SK-N-SH (cell line): Measurements from ENCODE around the gene ALX1. TPM values are rescaled to one million over a fixed set of nuclear protein-coding genes. Genes with fewer than 3 reads are reported as not detected.

Source experiments
- CTCF ChIA-PET: fragments of 300-600, 350-600 bp; formaldehyde crosslinking; extraction: SDS; loops from one replicate; lab custom pipeline; 2021; lab: Yijun Ruan, JAX
- POLR2A ChIA-PET: fragments of 350-600 bp; sonication (Branson Sonifier 250); formaldehyde crosslinking; extraction: SDS; loops from one replicate; lab custom pipeline; 2020; ENCODE audit warnings: antibody characterized with exemption, inconsistent platforms; lab: Yijun Ruan, JAX
- DNase-seq: peaks from one replicate; pipeline ENCODE4 v3.0.0; 2012
- H2AFZ ChIP-seq: fragments of 200-600 bp; sonication (generic); 2 replicates; pipeline ENCODE4 v1.8.1; 2016; ENCODE audit warnings: antibody characterized with exemption, mild to moderate bottlenecking, low read depth
- H3F3A ChIP-seq: fragments of 200-600 bp; sonication (generic); replicated peaks from 2 replicates; pipeline ENCODE3; 2016; ENCODE audit warnings: antibody characterized with exemption, mild to moderate bottlenecking; ENCODE audit not compliant: insufficient read depth
- H3K27ac ChIP-seq, 2 experiments: fragments of 200-500 bp in 1 of 2; fragments of 200-600 bp in 1 of 2; sonication (Bioruptor generic) in 1 of 2; sonication (generic), shearing (Covaris generic) in 1 of 2; 2 replicates each; pipeline versions ENCODE4 v1.5.1 to v1.6.1; 2014 to 2016; ENCODE audit warnings: low read depth in 2 of 2, inconsistent platforms in 1 of 2, low read length in 1 of 2, mild to moderate bottlenecking in 1 of 2, mixed read lengths in 1 of 2
- H3K27me3 ChIP-seq: fragments of 200-600 bp; sonication (generic), shearing (Covaris generic); 2 replicates; pipeline ENCODE4 v1.6.1; 2016; ENCODE audit warnings: mixed run types; ENCODE audit not compliant: insufficient read depth
- H3K36me3 ChIP-seq, 2 experiments: fragments of 200-500 bp in 1 of 2; fragments of 200-600 bp in 1 of 2; sonication (Bioruptor generic) in 1 of 2; sonication (generic) in 1 of 2; replicated peaks in 1 of 2; 2 replicates each; pipeline versions ENCODE3 to v1.5.1; 2014 to 2016; ENCODE audit warnings: low read length in 1 of 2, mild to moderate bottlenecking in 1 of 2; ENCODE audit not compliant: insufficient read depth in 2 of 2, control insufficient read depth in 1 of 2
- H3K4me1 ChIP-seq, 2 experiments: fragments of 200-500 bp in 1 of 2; fragments of 200-600 bp in 1 of 2; sonication (Bioruptor generic) in 1 of 2; sonication (generic), shearing (Covaris generic) in 1 of 2; 2 replicates each; pipeline versions ENCODE4 v1.5.1 to v1.6.1; 2014 to 2016; ENCODE audit warnings: low read depth in 1 of 2, low read length in 1 of 2, mixed run types in 1 of 2; ENCODE audit not compliant: insufficient read depth in 2 of 2, control insufficient read depth in 1 of 2
- H3K4me2 ChIP-seq: fragments of 200-600 bp; sonication (generic), shearing (Covaris generic); 2 replicates; pipeline ENCODE4 v1.6.1; 2017; ENCODE audit warnings: mixed run types
- H3K4me3 ChIP-seq, 2 experiments: fragments of 200-500 bp in 1 of 2; fragments of 200-600 bp in 1 of 2; sonication (Bioruptor generic) in 1 of 2; sonication (generic), shearing (Covaris generic) in 1 of 2; 2 replicates each; pipeline versions ENCODE4 v1.5.1 to v1.8.1; 2014 to 2016; ENCODE audit warnings: low read depth in 2 of 2, inconsistent platforms in 1 of 2, low read length in 1 of 2, mild to moderate bottlenecking in 1 of 2, mixed read lengths in 1 of 2, moderate library complexity in 1 of 2
- H3K79me2 ChIP-seq: fragments of 200-600 bp; sonication (generic); 2 replicates; pipeline ENCODE4 v1.8.1; 2017; ENCODE audit warnings: mild to moderate bottlenecking; ENCODE audit not compliant: insufficient read depth
- H3K9ac ChIP-seq: fragments of 200-600 bp; sonication (generic); 2 replicates; pipeline ENCODE4 v1.6.1; 2017; ENCODE audit warnings: mixed run types
- H3K9me2 ChIP-seq: fragments of 200-600 bp; sonication (generic); 2 replicates; pipeline ENCODE4 v1.6.1; 2017; ENCODE audit warnings: mixed run types
- H3K9me3 ChIP-seq: fragments of 200-600 bp; sonication (generic); 2 replicates; pipeline ENCODE4 v1.6.1; 2017; ENCODE audit warnings: mixed run types, mild to moderate bottlenecking, moderate library complexity
- H4K20me1 ChIP-seq: fragments of 200-600 bp; sonication (generic); 2 replicates; pipeline ENCODE4 v1.6.1; 2017; ENCODE audit warnings: mild to moderate bottlenecking, mixed run types; ENCODE audit not compliant: insufficient read depth
- CHD2 ChIP-seq: fragments of 150-350 bp; IDR thresholded peaks from 2 replicates; pipeline ENCODE4 v1.6.1; 2018; ENCODE audit warnings: low read length; ENCODE audit not compliant: partially characterized antibody
- EP300 ChIP-seq, 2 experiments: IDR thresholded peaks; 2 replicates each; pipeline versions ENCODE4 v1.4.0 to v1.6.1; 2012; ENCODE audit warnings: borderline replicate concordance in 1 of 2, low read depth in 1 of 2, low read length in 1 of 2
- EZH2phosphoT487 ChIP-seq: fragments of 200-600 bp; sonication (generic); IDR thresholded peaks from 2 replicates; pipeline ENCODE4 v1.6.1; 2017; ENCODE audit warnings: low read depth, mixed run types, mild to moderate bottlenecking, antibody characterized with exemption, moderate library complexity, borderline replicate concordance
- FOSL2 ChIP-seq: IDR thresholded peaks from 2 replicates; pipeline ENCODE4 v1.4.0; 2012; ENCODE audit warnings: low read depth, mild to moderate bottlenecking, moderate library complexity, borderline replicate concordance
- FOXJ3 ChIP-seq: sonication (generic); formaldehyde crosslinking; IDR thresholded peaks from 2 replicates; pipeline ENCODE4 v1.5.1; 2020; ENCODE audit warnings: mild to moderate bottlenecking, missing genetic modification reagents
- FOXM1 ChIP-seq: IDR thresholded peaks from 2 replicates; pipeline ENCODE4 v1.4.0; 2012; ENCODE audit warnings: low read depth, mild to moderate bottlenecking
- GABPA ChIP-seq: IDR thresholded peaks from 2 replicates; pipeline ENCODE4 v1.4.0; 2012; ENCODE audit warnings: low read depth, mild to moderate bottlenecking
- GATA2 ChIP-seq: sonication (generic); formaldehyde crosslinking; IDR thresholded peaks from 2 replicates; pipeline ENCODE4 v1.5.0; 2020; ENCODE audit warnings: mild to moderate bottlenecking, missing genetic modification reagents
- MAX ChIP-seq: IDR thresholded peaks from 2 replicates; pipeline ENCODE4 v1.4.0; 2012; ENCODE audit warnings: low read depth
- NFIC ChIP-seq: IDR thresholded peaks from 2 replicates; pipeline ENCODE4 v1.4.0; 2012; ENCODE audit warnings: borderline replicate concordance
- NRF1 ChIP-seq: IDR thresholded peaks from 2 replicates; pipeline ENCODE4 v1.6.1; 2012; ENCODE audit warnings: low read depth, mild to moderate bottlenecking, low read length
- PBX3 ChIP-seq: IDR thresholded peaks from 2 replicates; pipeline ENCODE4; 2012
- POLR2AphosphoS5 ChIP-seq: IDR thresholded peaks from 2 replicates; pipeline ENCODE4 v1.6.1; 2012; ENCODE audit warnings: low read depth, low read length
- RAD21 ChIP-seq: IDR thresholded peaks from 2 replicates; pipeline ENCODE4 v1.6.1; 2012; ENCODE audit warnings: mild to moderate bottlenecking, low read length
- REST ChIP-seq: IDR thresholded peaks from 2 replicates; pipeline ENCODE4 v1.6.1; 2012; ENCODE audit warnings: mild to moderate bottlenecking, low read depth, low read length, moderate library complexity
- RXRA ChIP-seq: IDR thresholded peaks from 2 replicates; pipeline ENCODE4 v1.4.0; 2012; ENCODE audit warnings: low read depth, mild to moderate bottlenecking, borderline replicate concordance
- TEAD4 ChIP-seq: IDR thresholded peaks from 2 replicates; pipeline ENCODE4 v1.4.0; 2012; ENCODE audit warnings: mild to moderate bottlenecking, borderline replicate concordance; ENCODE audit not compliant: insufficient read depth
- USF2 ChIP-seq: fragments of 150-350 bp; IDR thresholded peaks from 2 replicates; pipeline ENCODE4 v1.6.1; 2017; ENCODE audit warnings: antibody characterized with exemption, low read length, low read depth, borderline replicate concordance
- WGBS: methylation state at CpG from one replicate; pipeline ENCODE4 v1.1.6; 2017; ENCODE audit warnings: low lambda C conversion rate; 5-methylcytosine and 5-hydroxymethylcytosine counted together
- polyA plus RNA-seq, 3 experiments: library from polyadenylated mRNA; depleted of rRNA; stranded (reverse); fragments of >200 nt; gene quantifications; 2 replicates each; pipeline ENCODE4 v1.2.3, GENCODE V29; 2012
- TF ChIP-seq, protein P1 (sequence below): IDR thresholded peaks from 2 replicates; pipeline ENCODE4 v1.4.0; 2012; ENCODE audit warnings: low read depth, borderline replicate concordance
- TF ChIP-seq, protein P2 (sequence below): fragments of 150-350 bp; IDR thresholded peaks from 2 replicates; pipeline ENCODE4 v1.6.1; 2016; ENCODE audit warnings: mild to moderate bottlenecking, low read depth, low read length

Gene ALX1
- polyA plus RNA-seq, 1 of the 3 experiments (the other 2 are of a cell fraction) = not detected

DNA sequence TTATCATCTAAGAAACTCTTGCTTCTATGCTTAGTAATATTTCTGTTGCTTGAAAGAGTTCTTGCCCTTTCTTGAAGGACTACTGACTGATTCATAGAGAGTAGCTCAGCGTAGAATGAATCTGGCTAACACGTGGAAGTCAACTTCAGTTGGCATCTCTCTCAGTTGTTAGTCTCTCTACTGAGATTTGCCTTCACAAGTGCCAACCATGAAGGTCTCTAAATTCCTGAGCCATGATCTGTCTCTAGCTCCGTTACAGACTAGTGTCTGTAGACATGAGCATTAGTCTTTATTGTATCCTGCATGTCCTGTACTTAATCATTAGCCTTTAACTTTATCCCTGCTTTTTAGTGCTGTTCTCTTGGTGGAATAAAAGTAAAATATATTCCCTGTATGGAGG is 19.1 kb upstream of the ALX1 start:
- CTCF ChIA-PET = no interaction called here

GRCh38 chr12:85266356-85266755 is 13.7 kb upstream of the ALX1 start:
- Histone ChIP-seq H3K4me1 (no peaks in the 10 kb centered on the region), H3K4me2 (no peak overlapping the region), H3K9me2 (no peaks in the 10 kb centered on the region), H4K20me1 (no peaks in the 10 kb centered on the region), H2AFZ (no peak overlapping the region), H3K27ac (no peak overlapping the region), H3K27me3 (no peaks in the 10 kb centered on the region), H3K9me3 (no peaks in the 10 kb centered on the region), H3K9ac (no peak overlapping the region), H3K36me3 (no peaks in the 10 kb centered on the region), H3K79me2 (no peaks in the 10 kb centered on the region), H3F3A (no peaks in the 10 kb centered on the region), H3K4me3 (no peak overlapping the region)
- DNase-seq = no peak
- 76% methylated on average over 4 of the region's 4 CpGs for WGBS
- ChIA-PET POLR2A (no interaction called here), CTCF (no interaction called here)
- TF ChIP-seq TEAD4 (no peak), FOXJ3 (CRISPR knock-in tag) (no peak), GABPA (no peak), REST (no peak), RXRA (no peak), CHD2 (no peak), FOXM1 (no peak), MAX (no peak), EZH2phosphoT487 (no peak), PBX3 (no peak)

More for the DNA sequence above, 19.1 kb upstream of the ALX1 start:
- H3K27me3 ChIP-seq = no peaks in the 10 kb centered on the region
- 48% methylated on average over 3 of the region's 3 CpGs for WGBS
- H3F3A ChIP-seq = peaks cover 3% of the 10 kb centered on the region
- no peaks in the 10 kb centered on the region for H3K9me3 ChIP-seq
- no peaks in the 10 kb centered on the region for H3K9me2 ChIP-seq
- no peak for DNase-seq
- TF ChIP-seq RAD21 (no peak), POLR2AphosphoS5 (no peak), EP300 (IDR thresholded peaks at IDR 0.05; ENCODE audit: borderline replicate concordance in 1 of 2, low read depth in 1 of 2, low read length in 1 of 2) (no peak), NFIC (no peak), FOSL2 (no peak), CHD2 (no peak), MAX (no peak), TEAD4 (no peak), NRF1 (no peak), USF2 (no peak), GATA2 (CRISPR knock-in tag) (no peak), FOXM1 (no peak)
- TF ChIP-seq, protein P1, sequence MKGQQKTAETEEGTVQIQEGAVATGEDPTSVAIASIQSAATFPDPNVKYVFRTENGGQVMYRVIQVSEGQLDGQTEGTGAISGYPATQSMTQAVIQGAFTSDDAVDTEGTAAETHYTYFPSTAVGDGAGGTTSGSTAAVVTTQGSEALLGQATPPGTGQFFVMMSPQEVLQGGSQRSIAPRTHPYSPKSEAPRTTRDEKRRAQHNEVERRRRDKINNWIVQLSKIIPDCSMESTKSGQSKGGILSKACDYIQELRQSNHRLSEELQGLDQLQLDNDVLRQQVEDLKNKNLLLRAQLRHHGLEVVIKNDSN = no peak
- TF ChIP-seq, protein P2, sequence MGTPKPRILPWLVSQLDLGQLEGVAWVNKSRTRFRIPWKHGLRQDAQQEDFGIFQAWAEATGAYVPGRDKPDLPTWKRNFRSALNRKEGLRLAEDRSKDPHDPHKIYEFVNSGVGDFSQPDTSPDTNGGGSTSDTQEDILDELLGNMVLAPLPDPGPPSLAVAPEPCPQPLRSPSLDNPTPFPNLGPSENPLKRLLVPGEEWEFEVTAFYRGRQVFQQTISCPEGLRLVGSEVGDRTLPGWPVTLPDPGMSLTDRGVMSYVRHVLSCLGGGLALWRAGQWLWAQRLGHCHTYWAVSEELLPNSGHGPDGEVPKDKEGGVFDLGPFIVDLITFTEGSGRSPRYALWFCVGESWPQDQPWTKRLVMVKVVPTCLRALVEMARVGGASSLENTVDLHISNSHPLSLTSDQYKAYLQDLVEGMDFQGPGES = no peak
- H4K20me1 ChIP-seq = no peaks in the 10 kb centered on the region
- no peak overlapping the region for H3K4me2 ChIP-seq
- H3K27ac ChIP-seq = no peak overlapping the region
- H3K36me3 ChIP-seq = no peaks in the 10 kb centered on the region
- no peak overlapping the region for H3K9ac ChIP-seq
- H3K4me1 ChIP-seq = no peaks in the 10 kb centered on the region
- POLR2A ChIA-PET = no interaction called here
- no peaks in the 10 kb centered on the region for H3K79me2 ChIP-seq
- H2AFZ ChIP-seq = no peak overlapping the region
- no peak overlapping the region for H3K4me3 ChIP-seq
